K562 (cell line): ENCODE results near the gene MYL12A. TPM values are rescaled to one million over a fixed set of nuclear protein-coding genes. Genes with fewer than 3 reads are reported as not detected.

Experiments
- CUX1 ChIP-seq: fragments of 200-800 bp; sonication (Bioruptor generic); IDR thresholded peaks from 2 replicates; pipeline ENCODE4 v1.6.1; 2016; ENCODE audit warnings: missing genetic modification characterization, missing compliant biosample characterization
- FOXK1 ChIP-seq: sonication (generic); formaldehyde crosslinking; IDR thresholded peaks from 2 replicates; pipeline ENCODE4 v1.8.0; 2022; ENCODE audit warnings: missing genetic modification reagents, mild to moderate bottlenecking, borderline replicate concordance
- HEY1 ChIP-seq: fragments of 250-450 bp; sonication (Bioruptor Pico); IDR thresholded peaks from 2 replicates; pipeline ENCODE4 v1.5.0; 2020; ENCODE audit warnings: mild to moderate bottlenecking, moderate library complexity, borderline replicate concordance
- MEF2D ChIP-seq: conservative IDR thresholded peaks from 2 replicates; pipeline ENCODE4 v1.6.1; 2016; ENCODE audit warnings: low read depth, missing genetic modification characterization, missing compliant biosample characterization
- MGA ChIP-seq: fragments of 450-650 bp; IDR thresholded peaks from 2 replicates; pipeline ENCODE4 v1.6.1; 2016; ENCODE audit warnings: mild to moderate bottlenecking, moderate library complexity
- RB1 ChIP-seq: fragments of 450-650 bp; IDR thresholded peaks from 2 replicates; pipeline ENCODE4 v1.6.1; 2017; ENCODE audit warnings: low read depth, mild to moderate bottlenecking
- SLC30A9 ChIP-seq: fragments of 250-450 bp; sonication (Bioruptor Pico); IDR thresholded peaks from 2 replicates; pipeline ENCODE4 v1.8.0; 2022; ENCODE audit warnings: mild to moderate bottlenecking, moderate library complexity
- polyA plus RNA-seq, 8 experiments: library from polyadenylated mRNA; depleted of rRNA in 4 of 8; stranded (reverse) in 5 of 8; unstranded in 3 of 8; fragments of >200 nt; fragmentation: Nextera tagmentation in 2 of 8; fragmentation: Illumina TruSeq in 1 of 8; extraction: Ambion mirVana in 2 of 8; extraction: Trizol in 1 of 8; gene quantifications; 2 replicates each; pipeline versions ENCODE4 v1.2.1 to v1.2.3, GENCODE V29; 2011 to 2014; ENCODE audit warnings: inconsistent platforms in 1 of 8, missing spikeins in 1 of 8
- total RNA-seq, 7 experiments: library from RNA; depleted of rRNA in 6 of 7; stranded (reverse); fragments of >200 nt in 6 of 7; fragmentation: Illumina TruSeq in 2 of 7; extraction: Trizol in 2 of 7; gene quantifications; 2 replicates each; pipeline versions ENCODE4 v1.2.1 to v1.2.3, GENCODE V29; 2011 to 2021; ENCODE audit warnings: low replicate concordance in 1 of 7

The MYL12A gene
- total and polyA plus RNA-seq, 9 of the 15 experiments (the other 6 are each of a cell fraction or from before 2014, with no cell fraction given): 308 to 1,031 (median 559) TPM

GRCh38 chr18:3297025-3297984 lies 49.7 kb downstream of the MYL12A start (continued):
- TF ChIP-seq MGA: no peak
- no peak for TF ChIP-seq SLC30A9 (CRISPR knock-in tag)
- peak; percentile 82 for TF ChIP-seq RB1
- no peak for TF ChIP-seq HEY1
- TF ChIP-seq CUX1: no peak
- no peak; the same call in 1 of the 2 replicates for TF ChIP-seq FOXK1 (CRISPR knock-in tag)
- TF ChIP-seq MEF2D (tag): 0 out of 2 replicates have a peak, but pooled peaks have one; percentile 42
